HG02981 (cell line): Measurements from ENCODE around the gene SPP1.
"Not testable (repeated sequence)": the region's sequence is repeated elsewhere in the genome, so short reads cannot be mapped to it uniquely, and the experiment has no call there.

Experiments used
- ATAC-seq: cut with Tn5 transposase; IDR thresholded peaks from one replicate; pipeline ENCODE4 v1.9.1; 2021; ENCODE audit warnings: mild to moderate bottlenecking, moderate library complexity; ENCODE audit not compliant: unreplicated experiment

The SPP1 gene

DNA sequence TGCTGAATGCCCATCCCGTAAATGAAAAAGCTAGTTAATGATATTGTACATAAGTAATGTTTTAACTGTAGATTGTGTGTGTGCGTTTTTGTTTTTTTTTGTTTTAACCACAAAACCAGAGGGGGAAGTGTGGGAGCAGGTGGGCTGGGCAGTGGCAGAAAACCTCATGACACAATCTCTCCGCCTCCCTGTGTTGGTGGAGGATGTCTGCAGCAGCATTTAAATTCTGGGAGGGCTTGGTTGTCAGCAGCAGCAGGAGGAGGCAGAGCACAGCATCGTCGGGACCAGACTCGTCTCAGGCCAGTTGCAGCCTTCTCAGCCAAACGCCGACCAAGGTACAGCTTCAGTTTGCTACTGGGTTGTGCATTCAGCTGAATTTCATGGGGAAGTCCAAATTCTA is at the start of gene SPP1:
Gene SPP1 (plus strand): TSS at position 249 of the 400 bp plus-strand sequence. CDS start 1,182 bp downstream, outside the sequence.
- ATAC-seq = peak; percentile 83

DNA sequence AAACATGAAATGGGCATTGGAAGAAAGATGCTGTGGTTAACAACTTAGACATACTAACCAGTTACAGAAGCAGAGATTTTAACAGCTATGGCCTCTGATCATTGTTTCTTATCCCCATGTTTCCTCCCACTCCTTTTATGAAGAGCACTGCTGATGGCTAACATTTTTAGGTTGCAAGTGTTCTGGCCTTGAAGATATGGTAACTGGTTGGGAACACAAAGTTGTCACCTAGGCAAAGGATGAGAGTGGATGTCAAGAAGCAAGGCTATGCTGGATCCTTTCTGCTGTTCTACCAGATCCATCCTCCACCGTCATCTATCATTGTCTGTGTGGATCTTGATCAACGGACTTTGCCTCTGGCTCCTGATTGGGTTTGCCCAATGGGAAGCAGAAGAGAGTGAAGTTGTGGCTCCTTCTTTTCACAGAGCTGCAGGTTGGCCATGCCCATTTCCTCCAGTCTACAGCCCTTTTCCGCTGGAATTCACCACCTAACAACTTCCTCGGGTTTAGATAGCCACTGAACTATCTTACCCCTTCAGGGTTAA is 48.9 kb upstream of the SPP1 start:
- no peak for ATAC-seq

DNA sequence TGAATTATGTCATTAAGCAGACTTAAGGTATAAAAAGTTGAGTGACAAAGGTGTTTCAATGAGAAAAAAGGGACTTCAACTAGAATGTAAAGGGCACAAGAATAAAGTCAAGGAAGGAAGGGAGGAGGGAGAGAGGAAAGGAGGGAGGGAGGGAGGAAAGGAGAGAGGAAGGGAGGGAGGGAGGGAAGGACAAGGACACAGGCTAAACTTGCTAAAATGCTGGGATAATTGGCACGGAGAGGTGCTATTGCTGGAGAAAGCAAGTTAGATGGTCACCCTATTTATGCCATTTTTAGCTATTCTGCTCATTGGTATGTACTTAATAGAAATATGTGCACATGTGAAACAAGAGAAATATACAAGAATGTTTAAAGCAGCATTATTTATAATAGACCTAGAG is 44.9 kb upstream of the SPP1 start:
- no peak for ATAC-seq

DNA sequence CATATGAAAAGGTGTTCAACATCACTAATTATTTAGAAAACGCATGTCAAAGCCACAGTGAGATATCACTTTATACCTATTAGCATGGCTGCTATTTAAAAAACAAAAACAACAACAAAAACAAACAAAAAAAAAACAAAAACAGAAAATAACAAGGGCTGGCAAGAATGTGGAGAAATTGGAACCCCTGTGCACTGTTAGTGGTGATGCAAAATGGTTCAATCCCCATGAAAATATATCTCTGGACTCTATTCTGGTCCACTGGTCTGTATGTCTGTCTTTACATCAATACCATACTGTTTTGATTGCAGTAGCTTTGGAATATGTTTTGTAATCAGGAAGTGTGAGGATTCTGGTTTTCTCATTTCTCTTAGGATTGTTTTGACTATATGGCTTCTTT is 43.6 kb upstream of the SPP1 start:
- ATAC-seq = no peak

DNA sequence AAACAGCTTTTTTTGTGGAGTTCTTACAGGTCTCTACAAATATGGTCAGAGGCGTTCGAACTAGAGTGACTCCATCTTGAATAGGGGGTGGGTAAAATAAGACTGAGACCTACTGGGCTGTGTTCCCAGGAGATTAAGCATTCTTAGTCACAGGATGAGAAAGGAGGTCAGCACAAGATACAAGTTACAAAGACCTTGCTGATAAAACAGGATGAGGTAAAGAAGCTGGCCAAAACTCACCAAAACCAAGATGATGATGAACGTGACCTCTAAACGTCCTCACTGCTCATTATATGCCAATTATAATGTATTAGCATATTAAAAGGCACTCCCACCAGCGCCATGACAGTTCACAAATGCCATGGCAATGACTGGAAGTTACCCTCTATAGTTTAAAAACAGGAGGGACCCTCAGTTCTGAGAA is 42.8 kb upstream of the SPP1 start:
- ATAC-seq = no peak

DNA sequence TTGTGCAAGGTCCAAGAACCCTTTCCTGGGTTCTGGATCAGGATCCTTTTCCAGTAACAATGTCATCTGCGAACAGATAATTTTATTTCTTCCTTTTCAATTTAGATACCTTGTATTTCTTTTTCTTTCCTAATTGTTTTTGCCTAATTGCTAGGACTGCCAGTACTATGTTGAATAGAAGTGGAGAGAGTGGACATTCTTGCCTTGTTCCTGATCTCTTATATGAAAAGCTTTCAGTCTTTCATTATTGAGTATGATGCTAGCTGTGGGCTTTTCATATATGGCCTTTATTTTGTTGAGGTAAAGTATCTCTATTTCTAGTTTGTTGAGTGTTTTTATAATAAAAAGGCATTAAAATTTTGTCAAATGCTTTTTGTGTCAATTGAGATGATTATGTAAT is 42.2 kb upstream of the SPP1 start:
- ATAC-seq = no peak

DNA sequence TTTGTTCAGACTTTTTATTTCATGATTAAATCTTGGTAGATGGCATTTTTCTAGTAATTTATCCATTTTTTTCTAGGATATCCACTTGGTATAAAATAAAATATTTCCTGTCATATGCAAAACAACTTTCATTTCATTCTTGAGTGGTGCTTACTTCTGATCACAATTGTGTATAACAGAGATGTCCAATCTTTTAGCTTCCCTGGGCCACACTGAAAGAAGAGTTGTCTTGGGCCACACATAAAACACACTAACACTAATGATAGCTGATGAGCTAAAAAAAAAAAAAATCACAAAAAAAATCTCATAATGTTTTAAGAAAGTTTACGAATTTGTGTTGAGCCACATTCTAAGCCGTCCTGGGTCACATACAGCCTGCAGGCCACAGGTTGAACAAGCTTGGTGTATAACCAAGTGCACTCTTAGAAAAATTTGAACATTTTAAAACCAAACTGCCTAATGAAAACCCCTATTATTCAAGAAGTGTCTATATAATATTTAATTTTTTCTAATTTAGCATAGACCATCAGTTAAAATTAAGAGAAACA is 41.3 kb upstream of the SPP1 start:
- no peak for ATAC-seq

DNA sequence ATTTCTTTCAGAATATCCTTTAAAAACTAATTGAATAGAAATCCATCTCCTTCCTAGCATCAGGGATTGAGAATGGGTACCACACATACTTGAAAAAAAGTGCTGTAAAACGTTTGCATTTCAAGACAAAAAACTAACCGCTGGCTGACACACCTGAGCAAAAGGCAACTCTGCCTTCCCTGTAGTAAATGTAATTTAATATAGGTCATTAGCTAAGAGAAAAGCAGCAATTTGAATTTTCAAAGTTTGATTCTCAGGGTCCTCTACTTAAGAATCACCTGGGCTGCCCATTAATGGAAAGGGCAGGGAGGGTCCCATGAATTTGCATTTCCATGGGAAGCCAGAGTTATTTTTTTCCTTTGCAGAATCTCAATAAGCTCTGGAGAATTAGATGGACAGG is 40.5 kb upstream of the SPP1 start:
- no peak for ATAC-seq

DNA sequence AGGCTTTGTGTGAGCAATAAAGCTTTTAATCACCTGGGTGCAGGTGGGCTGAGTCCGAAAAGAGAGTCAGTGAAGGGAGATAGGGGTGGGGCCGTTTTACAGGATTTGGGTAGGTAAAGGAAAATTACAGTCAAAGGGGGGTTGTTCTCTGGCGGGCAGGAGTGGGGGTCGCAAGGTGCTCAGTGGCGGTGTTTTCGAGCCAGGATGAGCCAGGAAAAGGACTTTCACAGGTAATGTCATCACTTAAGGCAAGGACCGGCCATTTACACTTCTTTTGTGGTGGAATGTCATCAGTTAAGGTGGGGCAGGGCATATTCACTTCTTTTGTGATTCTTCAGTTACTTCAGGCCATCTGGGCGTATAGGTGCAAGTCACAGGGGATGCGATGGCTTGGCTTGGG is 39.6 kb upstream of the SPP1 start:
- not testable (repeated sequence) for ATAC-seq

DNA sequence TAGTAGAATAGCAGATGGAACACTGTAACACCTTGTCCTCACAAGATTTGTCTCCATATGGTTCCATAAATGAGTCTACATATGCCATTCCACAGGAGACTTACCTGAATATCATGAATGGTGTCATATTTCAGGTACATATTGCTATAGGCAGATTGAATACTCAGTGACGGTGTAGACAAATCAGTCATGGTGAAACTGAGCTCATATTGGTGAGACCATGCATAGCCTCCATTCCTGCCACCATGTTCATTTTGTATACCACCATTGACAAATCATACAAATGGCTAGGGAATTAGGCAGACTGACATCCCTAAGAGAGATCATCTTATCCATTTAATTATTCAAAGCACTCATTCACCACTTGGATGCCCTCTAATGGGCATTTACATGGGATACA is 38.0 kb upstream of the SPP1 start:
- no peak for ATAC-seq

DNA sequence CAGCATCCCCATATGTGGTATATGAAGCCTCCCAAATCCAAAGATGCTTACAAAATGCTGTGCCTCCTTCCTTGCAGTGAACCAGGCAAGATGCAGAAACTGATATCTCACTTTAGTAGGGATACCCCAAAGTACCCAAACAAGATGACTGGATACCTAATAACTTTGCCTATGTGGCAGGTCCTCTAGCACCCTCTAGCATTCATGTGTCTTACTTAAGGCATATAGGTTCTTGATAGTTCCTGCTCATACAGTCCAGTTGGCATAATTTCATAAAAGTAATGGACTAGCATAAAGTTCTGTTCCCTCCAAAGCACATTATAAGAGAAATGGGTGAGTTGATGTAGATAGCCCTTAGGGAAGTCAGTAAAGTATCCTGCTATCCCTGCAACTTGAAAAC is 36.8 kb upstream of the SPP1 start:
- no peak for ATAC-seq

DNA sequence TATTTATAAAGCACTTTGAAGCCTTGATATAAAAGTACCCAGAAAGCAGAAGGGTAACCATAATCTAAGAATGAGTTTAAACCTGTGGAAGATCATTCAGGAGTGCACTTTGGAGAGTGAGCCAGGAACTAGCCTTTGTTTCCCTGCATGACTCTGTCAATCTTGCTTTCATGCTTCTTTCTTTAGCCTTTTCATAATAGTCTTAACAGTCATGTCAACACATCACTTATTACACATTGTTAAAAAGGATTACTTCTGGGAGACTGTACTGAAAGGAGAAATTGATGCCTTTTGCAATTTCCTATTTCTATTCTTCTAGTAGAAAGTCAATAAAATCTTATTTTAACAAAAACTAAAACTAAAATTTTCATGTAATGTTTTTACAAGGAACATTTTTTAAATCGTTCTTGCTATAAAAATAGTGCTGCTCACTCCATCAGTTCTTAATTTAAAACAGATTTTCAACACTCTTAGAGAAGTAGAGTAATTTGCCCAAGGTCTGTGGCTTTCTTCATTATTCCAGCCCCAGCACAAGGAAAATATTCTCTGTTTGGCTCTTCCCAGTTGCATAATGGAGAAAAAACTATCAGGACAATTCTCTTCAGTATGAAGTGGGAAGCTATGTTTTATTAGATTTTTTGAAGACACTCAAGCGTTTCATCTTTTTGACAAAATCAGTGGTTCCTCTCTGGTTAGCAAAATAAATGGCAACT is 35.4 kb upstream of the SPP1 start:
- no peak for ATAC-seq

DNA sequence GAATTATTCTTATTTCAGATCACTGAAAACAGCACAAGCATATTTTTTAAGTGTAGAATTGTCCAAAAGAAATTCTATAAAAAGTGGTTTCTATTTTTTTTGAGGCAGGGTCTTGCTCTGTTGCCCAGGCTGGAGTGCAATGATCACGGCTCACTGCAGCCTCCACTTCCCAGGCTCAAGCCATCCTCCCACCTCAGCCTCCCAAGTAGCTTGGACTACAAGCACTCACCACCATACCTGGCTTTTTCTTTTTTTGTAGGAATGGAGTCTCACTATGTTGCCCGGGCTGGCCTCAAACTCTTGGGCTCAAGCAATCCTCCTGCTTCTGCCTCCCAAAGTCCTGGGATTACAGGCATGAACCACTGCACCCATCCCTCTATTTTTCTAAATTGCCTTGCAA is 34.7 kb upstream of the SPP1 start:
- ATAC-seq = not testable (repeated sequence)

DNA sequence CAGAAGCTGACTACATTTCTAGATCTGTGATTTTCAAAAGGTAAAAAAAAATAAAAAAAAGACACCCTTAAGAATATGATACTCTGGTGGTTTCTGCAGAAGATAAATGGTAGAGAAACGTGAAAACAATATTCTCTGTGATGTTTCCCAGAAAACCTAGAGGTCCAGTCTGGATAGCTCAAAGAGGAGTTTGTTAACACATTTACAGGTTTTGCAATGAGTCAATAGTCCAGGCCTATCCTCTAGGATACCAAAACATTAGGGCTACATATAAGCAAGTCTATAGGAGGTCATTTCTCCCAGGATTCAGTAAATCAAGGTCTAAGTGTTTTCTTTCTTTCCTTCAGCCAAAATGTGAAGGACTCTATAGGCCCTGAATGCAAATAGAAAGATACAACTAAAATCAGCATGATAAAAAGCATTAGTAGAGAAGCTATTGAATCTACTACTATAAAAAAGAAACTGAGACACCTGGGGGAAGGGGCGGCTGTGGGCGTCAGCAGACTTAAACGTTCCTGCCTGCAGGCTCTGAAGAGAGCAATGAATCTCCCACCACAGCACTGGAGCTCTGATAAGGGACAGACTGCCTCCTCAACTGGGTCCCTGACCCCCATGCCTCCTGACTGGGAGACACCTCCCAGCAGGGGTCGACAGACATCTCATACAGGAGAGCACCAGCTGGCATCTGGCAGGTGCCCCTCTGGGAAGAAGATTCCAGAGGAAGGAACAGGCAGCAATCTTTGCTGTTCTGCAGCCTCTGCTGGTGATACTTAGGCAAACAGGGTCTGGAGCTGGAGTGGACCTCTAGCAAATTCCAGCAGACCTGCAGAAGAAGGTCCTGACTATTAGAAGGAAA is 33.7 kb upstream of the SPP1 start:
- ATAC-seq = no peak

DNA sequence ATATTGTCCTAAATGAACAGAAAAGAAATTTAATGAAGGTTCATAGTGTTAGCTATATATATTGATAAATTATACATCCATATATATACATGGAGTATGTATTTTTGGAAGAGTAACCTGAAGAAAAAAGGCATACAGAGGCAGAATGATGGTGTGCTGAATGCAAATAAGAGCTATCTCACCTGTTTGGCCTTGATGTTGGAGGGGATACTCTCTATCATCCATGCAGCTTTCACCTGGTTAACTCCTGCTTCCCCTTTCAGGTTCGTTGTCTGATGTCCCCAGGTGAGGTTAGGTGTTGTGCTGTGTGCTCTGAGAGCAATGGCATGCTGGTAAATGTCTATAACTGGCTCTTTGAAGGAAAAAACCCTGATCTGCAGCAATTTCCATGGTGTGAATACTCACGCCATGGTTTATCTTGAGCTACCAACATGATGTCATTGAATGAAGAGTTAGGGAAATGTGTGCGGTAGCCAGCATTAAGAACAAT is 31.8 kb upstream of the SPP1 start:
- ATAC-seq = no peak

DNA sequence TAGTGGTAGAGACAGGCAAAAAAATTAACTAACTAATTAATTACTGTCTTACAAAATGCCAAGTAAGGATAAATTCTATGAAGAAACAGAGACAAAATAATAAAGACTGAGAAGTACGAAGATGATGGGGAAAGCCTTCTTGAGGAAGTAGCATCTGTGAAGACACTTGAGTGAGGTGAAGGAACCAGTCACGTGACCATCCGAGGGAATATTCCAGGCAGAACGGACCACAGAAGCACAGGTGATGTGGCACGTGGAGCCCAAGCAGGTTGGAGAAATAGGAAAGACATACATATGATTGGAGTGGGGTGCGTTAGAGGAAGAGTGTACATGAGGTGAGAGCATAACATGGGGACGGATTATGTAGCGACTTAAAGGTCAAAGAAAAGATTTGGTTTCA is 30.5 kb upstream of the SPP1 start:
- ATAC-seq = no peak

DNA sequence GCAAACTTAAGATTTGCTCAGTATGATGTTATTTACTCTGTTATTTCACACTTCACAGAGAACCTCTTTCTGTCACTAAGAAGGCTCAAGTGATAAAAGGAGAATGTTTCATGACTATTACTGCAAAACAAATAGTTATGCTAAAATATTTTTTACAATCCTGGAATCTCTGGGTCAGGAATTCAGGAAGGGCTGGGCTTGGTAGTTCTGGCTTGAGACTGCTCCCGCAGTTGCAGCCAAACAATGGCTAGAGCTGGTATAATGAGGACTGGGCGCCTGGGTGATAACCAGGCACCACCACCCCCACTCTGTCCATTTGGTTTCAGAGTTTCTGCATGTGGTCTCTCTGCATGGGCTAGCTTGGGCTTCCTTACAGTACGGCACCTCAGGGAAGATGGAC is 28.7 kb upstream of the SPP1 start:
- no peak for ATAC-seq

DNA sequence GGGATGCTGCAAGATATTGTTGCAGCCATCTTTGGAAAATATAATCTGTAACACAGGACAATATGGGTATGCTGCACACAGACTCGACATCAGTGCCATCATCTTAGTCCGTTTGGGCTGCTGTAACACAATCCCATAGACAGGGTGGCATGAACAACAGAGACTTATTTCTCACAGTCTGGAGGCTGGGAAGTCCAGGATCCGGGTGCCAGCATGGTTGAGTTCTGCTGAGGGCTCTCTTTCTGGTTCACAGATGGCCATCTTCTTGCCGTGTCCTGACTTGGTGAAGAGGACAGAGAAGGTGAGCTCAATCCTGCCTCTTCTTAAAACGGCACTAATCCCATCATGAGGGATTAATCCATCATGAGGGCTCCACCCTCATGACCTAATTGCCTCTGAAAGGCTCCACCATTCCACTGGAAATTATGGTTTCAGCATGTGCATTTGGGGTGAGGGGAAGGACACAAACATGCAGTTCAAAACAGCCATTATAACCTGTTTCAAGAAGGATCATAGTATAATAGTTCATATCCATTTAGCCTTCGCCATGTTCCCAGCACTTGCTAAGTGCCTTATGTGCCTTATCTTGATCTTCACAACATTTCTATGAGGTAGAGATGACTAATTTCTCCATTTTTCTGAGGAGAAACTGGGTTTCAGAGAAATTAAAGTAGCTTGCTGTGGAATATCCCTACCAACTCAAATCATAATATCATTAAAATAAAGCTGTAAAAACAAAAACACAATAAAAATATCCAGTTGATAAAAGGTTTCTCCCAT is 27.9 kb upstream of the SPP1 start:
- ATAC-seq = no peak

DNA sequence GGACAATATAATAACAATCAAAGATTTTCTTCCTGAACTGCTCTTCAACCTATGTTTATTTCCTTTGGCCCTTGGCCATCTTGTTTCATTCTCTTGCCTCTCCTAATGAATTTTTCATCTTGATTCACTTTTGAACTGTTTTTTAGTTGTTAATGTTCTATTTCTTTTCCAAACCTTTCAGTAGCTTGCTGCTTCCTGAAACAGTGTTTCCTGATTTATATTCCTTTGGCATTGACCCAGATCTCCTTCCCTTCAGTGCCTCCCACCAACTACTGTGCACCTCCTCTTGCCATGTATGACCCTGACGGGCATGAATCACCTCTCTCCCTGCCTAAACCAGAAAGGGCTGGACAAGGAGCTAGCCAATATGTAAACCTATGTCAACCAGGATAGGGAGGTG is 25.6 kb upstream of the SPP1 start:
- no peak for ATAC-seq

DNA sequence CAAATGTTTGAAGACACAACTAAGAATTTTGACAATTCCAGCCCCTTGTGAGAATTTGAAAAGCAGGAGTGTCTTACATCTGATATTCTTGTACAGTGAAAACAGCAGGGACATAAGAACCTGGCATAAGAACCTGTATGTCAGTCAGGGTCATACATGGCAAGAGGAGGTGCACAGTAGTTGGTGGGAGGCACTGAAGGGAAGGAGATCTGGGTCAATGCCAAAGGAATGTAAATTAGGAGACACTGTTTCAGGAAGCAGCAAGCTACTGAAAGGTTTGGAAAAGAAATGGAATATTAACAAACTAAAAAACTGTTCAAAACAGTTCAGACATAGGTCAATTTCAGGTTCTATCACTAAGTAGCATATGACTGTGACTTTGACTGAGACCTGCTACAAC is 25.0 kb upstream of the SPP1 start:
- ATAC-seq = no peak
